ENCODE data around the gene S100A14. TPM values are rescaled to one million over a fixed set of nuclear protein-coding genes. Genes with fewer than 3 reads are reported as not detected.

S100A14 gene
- total and polyA plus RNA-seq, 2 of the 13 experiments (the other 11 are each of a cell fraction or from before 2014, with no cell fraction given): 1.4 to 7.7 TPM

DNA sequence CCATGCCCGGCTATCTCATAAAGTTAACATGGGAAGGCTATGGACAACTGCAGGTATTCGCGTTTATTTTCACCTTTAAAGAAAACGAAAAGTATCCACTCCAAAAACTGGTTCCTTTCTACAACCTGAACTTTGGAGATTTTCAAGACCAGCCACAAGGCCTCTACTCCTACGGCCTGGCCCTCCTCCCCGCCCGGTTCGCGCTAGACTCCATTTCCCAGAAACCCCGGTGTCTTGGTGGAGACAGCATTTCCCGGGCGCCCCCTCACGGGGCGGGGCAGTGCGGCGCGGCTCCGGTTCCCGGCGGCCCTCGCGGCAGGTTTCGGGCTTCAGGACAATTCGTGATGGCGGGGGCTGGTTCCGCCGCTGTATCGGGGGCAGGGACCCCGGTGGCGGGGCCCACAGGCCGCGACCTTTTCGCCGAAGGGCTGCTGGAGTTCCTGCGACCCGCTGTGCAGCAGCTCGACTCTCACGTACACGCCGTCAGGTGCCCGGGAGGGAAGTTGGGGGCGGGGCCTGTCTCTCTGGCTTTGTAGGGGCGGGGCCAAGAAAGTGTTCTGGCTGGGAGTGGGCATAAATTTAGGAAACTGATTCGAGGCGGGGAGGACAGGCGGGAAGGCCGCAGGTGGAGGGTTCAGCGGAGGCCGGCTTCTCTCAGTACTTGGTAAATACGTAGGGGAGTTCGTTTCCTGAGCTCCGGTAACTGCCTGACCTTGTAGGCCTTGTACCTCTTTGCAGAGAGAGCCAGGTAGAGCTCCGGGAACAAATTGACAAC, 42.5 kb upstream of the S100A14 start, which contains the start of gene SNAPIN (continued):
- TF ChIP-seq, protein P1, sequence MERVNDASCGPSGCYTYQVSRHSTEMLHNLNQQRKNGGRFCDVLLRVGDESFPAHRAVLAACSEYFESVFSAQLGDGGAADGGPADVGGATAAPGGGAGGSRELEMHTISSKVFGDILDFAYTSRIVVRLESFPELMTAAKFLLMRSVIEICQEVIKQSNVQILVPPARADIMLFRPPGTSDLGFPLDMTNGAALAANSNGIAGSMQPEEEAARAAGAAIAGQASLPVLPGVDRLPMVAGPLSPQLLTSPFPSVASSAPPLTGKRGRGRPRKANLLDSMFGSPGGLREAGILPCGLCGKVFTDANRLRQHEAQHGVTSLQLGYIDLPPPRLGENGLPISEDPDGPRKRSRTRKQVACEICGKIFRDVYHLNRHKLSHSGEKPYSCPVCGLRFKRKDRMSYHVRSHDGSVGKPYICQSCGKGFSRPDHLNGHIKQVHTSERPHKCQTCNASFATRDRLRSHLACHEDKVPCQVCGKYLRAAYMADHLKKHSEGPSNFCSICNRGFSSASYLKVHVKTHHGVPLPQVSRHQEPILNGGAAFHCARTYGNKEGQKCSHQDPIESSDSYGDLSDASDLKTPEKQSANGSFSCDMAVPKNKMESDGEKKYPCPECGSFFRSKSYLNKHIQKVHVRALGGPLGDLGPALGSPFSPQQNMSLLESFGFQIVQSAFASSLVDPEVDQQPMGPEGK (CRISPR knock-in tag; IDR thresholded peaks at IDR 0.05): peak; percentile 86
- TF ChIP-seq SMARCE1 (IDR thresholded peaks at IDR 0.05; ENCODE audit: borderline replicate concordance): no peak
- TF ChIP-seq KDM3A (CRISPR knock-in tag; IDR thresholded peaks at IDR 0.05; ENCODE audit: low read depth): 0 out of 2 replicates have a peak, but pooled peaks have one; percentile 68
- no peak for TF ChIP-seq ZNF709 (CRISPR knock-in tag; IDR thresholded peaks at IDR 0.05)
- TF ChIP-seq ZFP82 (CRISPR knock-in tag; IDR thresholded peaks at IDR 0.05; ENCODE audit: borderline replicate concordance): no peak
- peak; percentile 42; the same call in 1 of the 2 replicates for TF ChIP-seq RXRB (CRISPR knock-in tag; IDR thresholded peaks at IDR 0.05; ENCODE audit: borderline replicate concordance)
- peak; percentile 45; the same call in 1 of the 2 replicates for TF ChIP-seq ZNF768 (CRISPR knock-in tag; IDR thresholded peaks at IDR 0.05)
- TF ChIP-seq NFKBIZ (CRISPR knock-in tag; IDR thresholded peaks at IDR 0.05): no peak
- TF ChIP-seq, protein P2, sequence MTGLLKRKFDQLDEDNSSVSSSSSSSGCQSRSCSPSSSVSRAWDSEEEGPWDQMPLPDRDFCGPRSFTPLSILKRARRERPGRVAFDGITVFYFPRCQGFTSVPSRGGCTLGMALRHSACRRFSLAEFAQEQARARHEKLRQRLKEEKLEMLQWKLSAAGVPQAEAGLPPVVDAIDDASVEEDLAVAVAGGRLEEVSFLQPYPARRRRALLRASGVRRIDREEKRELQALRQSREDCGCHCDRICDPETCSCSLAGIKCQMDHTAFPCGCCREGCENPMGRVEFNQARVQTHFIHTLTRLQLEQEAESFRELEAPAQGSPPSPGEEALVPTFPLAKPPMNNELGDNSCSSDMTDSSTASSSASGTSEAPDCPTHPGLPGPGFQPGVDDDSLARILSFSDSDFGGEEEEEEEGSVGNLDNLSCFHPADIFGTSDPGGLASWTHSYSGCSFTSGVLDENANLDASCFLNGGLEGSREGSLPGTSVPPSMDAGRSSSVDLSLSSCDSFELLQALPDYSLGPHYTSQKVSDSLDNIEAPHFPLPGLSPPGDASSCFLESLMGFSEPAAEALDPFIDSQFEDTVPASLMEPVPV (CRISPR knock-in tag; IDR thresholded peaks at IDR 0.05): peak; percentile 43; the same call in 1 of the 2 replicates
- TF ChIP-seq, protein P3, sequence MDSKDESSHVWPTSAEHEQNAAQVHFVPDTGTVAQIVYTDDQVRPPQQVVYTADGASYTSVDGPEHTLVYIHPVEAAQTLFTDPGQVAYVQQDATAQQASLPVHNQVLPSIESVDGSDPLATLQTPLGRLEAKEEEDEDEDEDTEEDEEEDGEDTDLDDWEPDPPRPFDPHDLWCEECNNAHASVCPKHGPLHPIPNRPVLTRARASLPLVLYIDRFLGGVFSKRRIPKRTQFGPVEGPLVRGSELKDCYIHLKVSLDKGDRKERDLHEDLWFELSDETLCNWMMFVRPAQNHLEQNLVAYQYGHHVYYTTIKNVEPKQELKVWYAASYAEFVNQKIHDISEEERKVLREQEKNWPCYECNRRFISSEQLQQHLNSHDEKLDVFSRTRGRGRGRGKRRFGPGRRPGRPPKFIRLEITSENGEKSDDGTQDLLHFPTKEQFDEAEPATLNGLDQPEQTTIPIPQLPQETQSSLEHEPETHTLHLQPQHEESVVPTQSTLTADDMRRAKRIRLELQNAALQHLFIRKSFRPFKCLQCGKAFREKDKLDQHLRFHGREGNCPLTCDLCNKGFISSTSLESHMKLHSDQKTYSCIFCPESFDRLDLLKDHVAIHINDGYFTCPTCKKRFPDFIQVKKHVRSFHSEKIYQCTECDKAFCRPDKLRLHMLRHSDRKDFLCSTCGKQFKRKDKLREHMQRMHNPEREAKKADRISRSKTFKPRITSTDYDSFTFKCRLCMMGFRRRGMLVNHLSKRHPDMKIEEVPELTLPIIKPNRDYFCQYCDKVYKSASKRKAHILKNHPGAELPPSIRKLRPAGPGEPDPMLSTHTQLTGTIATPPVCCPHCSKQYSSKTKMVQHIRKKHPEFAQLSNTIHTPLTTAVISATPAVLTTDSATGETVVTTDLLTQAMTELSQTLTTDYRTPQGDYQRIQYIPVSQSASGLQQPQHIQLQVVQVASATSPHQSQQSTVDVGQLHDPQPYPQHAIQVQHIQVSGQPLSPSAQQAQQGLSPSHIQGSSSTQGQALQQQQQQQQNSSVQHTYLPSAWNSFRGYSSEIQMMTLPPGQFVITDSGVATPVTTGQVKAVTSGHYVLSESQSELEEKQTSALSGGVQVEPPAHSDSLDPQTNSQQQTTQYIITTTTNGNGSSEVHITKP (CRISPR knock-in tag; IDR thresholded peaks at IDR 0.05; ENCODE audit: low read depth): no peak
- TF ChIP-seq RAD51 (IDR thresholded peaks at IDR 0.05; ENCODE audit: borderline replicate concordance): no peak
- TF ChIP-seq, protein P4, sequence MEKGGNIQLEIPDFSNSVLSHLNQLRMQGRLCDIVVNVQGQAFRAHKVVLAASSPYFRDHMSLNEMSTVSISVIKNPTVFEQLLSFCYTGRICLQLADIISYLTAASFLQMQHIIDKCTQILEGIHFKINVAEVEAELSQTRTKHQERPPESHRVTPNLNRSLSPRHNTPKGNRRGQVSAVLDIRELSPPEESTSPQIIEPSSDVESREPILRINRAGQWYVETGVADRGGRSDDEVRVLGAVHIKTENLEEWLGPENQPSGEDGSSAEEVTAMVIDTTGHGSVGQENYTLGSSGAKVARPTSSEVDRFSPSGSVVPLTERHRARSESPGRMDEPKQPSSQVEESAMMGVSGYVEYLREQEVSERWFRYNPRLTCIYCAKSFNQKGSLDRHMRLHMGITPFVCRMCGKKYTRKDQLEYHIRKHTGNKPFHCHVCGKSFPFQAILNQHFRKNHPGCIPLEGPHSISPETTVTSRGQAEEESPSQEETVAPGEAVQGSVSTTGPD (CRISPR knock-in tag; IDR thresholded peaks at IDR 0.05): 0 out of 2 replicates have a peak, but pooled peaks have one; percentile 18
- no peak for TF ChIP-seq BCL6 (CRISPR knock-in tag; IDR thresholded peaks at IDR 0.05)
- TF ChIP-seq NR2F1 (CRISPR knock-in tag; IDR thresholded peaks at IDR 0.05): no peak
- no peak for TF ChIP-seq EHMT2 (IDR thresholded peaks at IDR 0.05; ENCODE audit: borderline replicate concordance, low read depth, low read length)
- TF ChIP-seq ZNF451 (CRISPR knock-in tag; IDR thresholded peaks at IDR 0.05): no peak
- TF ChIP-seq ZNF792 (CRISPR knock-in tag; IDR thresholded peaks at IDR 0.05): no peak
- no peak for TF ChIP-seq ZNF562 (CRISPR knock-in tag; IDR thresholded peaks at IDR 0.05; ENCODE audit: borderline replicate concordance)
- TF ChIP-seq KLF12 (CRISPR knock-in tag; IDR thresholded peaks at IDR 0.05; ENCODE audit: borderline replicate concordance): peak; percentile 85; the same call in 1 of the 2 replicates
- TF ChIP-seq PITX1 (CRISPR knock-in tag; IDR thresholded peaks at IDR 0.05): 0 out of 2 replicates have a peak, but pooled peaks have one; percentile 43
- TF ChIP-seq MAF1 (CRISPR knock-in tag; IDR thresholded peaks at IDR 0.05; ENCODE audit: borderline replicate concordance): peak; percentile 68; the same call in 1 of the 2 replicates

Data from HepG2 (cell line).